ENCODE data around the gene TOP1.

TOP1 gene

DNA sequence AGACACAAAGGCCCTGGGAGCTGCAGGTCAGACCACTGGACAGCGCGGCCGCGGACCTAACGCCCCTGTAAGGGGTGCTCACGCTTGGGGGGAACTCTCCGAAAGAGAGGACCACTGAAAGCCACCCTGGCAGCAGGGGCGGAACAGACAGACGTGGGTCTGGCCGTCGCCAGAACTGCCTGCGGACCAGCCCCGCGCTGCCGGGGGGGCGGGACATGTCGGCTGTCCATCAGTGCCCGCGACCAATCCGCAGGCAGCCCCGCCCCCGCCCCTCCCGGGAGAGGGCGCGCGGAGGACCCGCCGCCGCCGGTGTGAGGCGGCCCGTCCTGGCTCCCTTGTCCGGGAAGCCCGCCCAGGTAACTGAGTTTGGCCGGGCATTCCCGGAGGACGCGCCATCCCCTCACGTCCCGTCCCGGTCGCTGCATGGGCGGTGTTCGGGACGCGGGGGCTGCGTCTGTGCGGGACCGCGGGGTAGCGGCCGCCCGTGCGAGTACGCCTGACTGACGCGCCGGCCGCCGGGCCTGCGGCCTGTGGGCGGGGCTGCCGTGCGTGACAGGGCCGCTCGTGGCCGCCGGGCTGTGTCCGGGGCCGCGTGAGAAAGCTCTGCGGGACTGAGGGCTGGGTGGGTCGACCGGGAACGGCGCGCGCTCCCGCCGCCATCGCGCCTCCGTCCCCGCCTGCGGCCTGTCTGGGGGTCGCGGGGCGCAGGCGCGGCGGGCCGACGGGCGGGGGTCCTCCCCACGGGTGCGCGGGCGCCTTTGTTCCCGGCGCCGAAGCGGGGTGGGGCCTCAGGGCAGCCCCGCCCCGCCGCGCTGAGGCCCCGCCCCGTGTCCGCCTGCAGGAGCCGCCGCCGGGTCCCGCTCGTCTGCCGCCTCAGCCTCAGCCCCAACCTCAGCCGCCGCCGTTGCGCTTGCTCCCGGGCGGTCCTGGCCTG lies 108.3 kb downstream of the TOP1 start, which contains the start of gene PLCG1:
Gene PLCG1 (plus strand): TSS at position 864 of the 934 bp plus-strand sequence. CDS start 99 bp downstream, outside the sequence.
- H3K4me3 ChIP-seq (ENCODE audit: low read depth in 1 of 2, low read length in 2 of 2) = peak within 1 kb of the TSS; percentile 78 to 84

DNA sequence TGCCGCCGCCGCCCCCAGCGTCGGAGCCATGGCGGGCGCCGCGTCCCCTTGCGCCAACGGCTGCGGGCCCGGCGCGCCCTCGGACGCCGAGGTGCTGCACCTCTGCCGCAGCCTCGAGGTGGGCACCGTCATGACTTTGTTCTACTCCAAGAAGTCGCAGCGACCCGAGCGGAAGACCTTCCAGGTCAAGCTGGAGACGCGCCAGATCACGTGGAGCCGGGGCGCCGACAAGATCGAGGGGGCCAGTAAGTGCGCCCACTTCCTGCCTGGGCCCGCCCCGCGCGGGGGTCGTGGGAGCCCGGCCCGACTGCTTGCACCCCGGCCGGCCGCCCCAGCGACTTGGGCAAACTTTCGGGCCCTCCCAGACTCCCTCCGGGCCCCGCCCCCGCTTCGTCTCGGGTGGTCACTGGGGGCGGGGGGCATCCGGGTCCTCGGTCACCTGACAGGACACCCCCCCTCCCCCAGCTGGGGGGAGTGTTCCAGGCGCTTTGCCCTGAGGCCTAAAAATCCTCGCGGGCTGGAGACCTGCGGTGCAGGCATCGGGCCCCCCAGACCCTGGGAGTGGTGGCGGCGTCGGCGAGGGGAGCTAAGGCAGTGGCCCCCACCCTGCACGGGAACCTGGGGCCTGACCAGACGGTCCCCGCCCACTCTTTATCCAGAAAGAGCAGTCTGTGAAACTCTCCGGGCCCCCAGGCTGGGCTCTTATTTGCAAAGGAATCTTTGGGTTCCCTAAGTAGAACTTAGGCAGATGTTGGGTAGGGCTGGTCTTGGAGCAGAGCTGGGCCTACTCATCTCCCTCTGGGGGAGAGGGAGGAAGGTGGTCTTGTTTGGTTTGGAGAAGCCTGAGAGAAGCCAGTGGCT lies 109.2 kb downstream of the TOP1 start:
- Histone ChIP-seq H3K9ac (ENCODE audit: low read length) (peak overlapping the region; percentile 87), H3K27ac (ENCODE audit: low read depth, low read length) (peak overlapping the region; percentile 96), H3K4me1 (ENCODE audit: insufficient read depth, low read length) (peaks cover 51% of the 10 kb centered on the region), H3K36me3 (ENCODE audit: insufficient read depth, low read length) (no peaks in the 10 kb centered on the region), H3K9me3 (ENCODE audit: low read length) (no peaks in the 10 kb centered on the region), H3K4me3 (ENCODE audit: low read depth in 1 of 2, low read length in 2 of 2) (peak overlapping the region; percentile 78 to 84), H3K27me3 (ENCODE audit: control insufficient read depth in 1 of 2, insufficient read depth in 2 of 2, low read length in 2 of 2) (no peaks in the 10 kb centered on the region)

More for the DNA sequence above, 108.3 kb downstream of the TOP1 start, which contains the start of gene PLCG1:
- peak within 1 kb of the TSS; percentile 96 for H3K27ac ChIP-seq (ENCODE audit: low read depth, low read length)
- H3K4me1 ChIP-seq (ENCODE audit: insufficient read depth, low read length) = peaks cover 45% of the 10 kb centered on the region
- H3K9ac ChIP-seq (ENCODE audit: low read length) = peak within 1 kb of the TSS; percentile 87
- H3K9me3 ChIP-seq (ENCODE audit: low read length) = no peaks in the 10 kb centered on the region
- no peaks in the 10 kb centered on the region for H3K27me3 ChIP-seq (ENCODE audit: control insufficient read depth in 1 of 2, insufficient read depth in 2 of 2, low read length in 2 of 2)
- H3K36me3 ChIP-seq (ENCODE audit: insufficient read depth, low read length) = no peaks in the 10 kb centered on the region

DNA sequence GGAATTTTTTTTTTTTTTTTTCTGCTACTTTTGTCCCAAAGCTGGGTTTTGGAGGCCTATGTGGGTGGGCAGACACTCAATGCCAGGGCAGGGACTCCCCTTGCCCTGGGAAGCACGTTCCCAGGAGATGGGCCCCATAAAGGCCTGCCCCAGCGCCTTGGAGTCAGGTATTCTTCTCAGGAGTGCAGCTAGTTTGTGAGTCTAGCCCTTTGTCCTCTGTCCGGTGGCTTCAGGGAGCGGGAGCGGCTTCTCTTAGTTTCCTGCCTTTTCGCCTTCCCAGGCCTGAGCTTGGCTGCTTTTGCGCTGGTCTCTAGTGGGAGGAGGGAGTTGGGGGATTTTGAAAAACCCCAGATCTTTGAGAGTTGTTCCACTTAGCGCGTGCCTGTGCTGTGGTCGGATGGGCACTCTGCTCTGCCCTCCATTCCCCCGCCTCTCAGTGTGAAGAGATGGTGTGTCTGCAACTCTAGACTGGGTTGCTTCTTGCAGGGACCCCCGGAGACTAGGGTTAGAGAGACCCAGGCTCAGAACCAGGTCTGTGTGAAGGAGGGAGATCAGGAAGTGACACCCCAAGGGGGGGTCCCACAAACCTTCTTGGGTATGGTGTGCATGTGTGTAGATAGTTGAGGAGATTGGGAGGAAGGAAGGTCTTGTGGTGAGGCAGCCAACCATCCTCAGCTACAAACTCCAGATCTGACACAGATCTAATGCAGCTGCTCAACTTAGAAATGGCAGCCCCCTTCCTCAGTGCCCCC lies 110.0 kb downstream of the TOP1 start:
- peak overlapping the region; percentile 87 for H3K9ac ChIP-seq (ENCODE audit: low read length)
- H3K27ac ChIP-seq (ENCODE audit: low read depth, low read length) = peak overlapping the region; percentile 96
- H3K9me3 ChIP-seq (ENCODE audit: low read length) = no peaks in the 10 kb centered on the region
- H3K36me3 ChIP-seq (ENCODE audit: insufficient read depth, low read length) = no peaks in the 10 kb centered on the region
- H3K4me1 ChIP-seq (ENCODE audit: insufficient read depth, low read length) = peaks cover 56% of the 10 kb centered on the region
- no peaks in the 10 kb centered on the region for H3K27me3 ChIP-seq (ENCODE audit: control insufficient read depth in 1 of 2, insufficient read depth in 2 of 2, low read length in 2 of 2)
- peak overlapping the region; percentile 78 to 84 for H3K4me3 ChIP-seq (ENCODE audit: low read depth in 1 of 2, low read length in 2 of 2)

DNA sequence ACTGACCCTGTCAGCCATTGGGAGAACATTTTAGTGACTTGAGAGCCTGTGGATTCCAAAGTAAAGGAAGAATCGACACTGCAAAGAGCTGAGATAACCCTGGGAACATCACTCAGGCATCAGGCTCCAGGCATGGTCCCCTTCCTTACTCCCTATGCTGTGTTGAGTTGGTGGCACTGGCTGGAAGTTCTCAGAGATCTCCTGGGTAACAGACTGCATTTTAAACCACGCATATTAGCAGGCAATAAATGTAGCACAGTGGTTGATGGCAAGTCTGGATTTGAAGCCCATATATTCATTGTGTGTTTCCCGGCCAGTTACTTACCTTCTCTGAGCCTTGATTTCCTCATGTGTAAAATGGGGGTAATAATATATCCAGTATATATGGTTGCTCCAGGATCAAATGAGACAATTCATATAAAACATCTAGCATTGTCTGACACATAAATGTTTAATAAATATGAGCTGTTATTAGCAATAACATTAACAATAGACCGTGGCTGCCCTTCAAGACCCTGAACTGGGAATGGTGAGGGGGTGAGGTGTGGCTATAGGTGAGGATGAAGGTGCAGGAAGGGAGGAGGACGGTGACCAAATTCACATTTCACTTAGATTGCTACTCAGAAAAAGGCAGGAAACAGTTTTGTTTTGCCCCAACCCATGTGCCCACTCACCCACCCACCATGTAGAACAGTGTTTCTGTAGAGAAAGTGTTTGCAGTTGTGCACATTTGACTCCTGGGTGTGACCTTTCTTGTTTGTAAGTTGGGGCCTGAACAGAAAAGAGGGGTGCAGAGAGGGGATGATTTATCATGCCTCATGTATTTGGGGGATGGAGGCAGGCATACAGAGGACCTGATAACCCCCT lies 110.8 kb downstream of the TOP1 start:
- H3K4me3 ChIP-seq (ENCODE audit: low read depth in 1 of 2, low read length in 2 of 2) = peak overlapping the region in 1 of 2 donors; percentile 84
- no peaks in the 10 kb centered on the region for H3K36me3 ChIP-seq (ENCODE audit: insufficient read depth, low read length)
- peak overlapping the region; percentile 87 for H3K9ac ChIP-seq (ENCODE audit: low read length)
- no peaks in the 10 kb centered on the region for H3K27me3 ChIP-seq (ENCODE audit: control insufficient read depth in 1 of 2, insufficient read depth in 2 of 2, low read length in 2 of 2)
- peak overlapping the region; percentile 96 for H3K27ac ChIP-seq (ENCODE audit: low read depth, low read length)
- no peaks in the 10 kb centered on the region for H3K9me3 ChIP-seq (ENCODE audit: low read length)
- H3K4me1 ChIP-seq (ENCODE audit: insufficient read depth, low read length) = peaks cover 56% of the 10 kb centered on the region

DNA sequence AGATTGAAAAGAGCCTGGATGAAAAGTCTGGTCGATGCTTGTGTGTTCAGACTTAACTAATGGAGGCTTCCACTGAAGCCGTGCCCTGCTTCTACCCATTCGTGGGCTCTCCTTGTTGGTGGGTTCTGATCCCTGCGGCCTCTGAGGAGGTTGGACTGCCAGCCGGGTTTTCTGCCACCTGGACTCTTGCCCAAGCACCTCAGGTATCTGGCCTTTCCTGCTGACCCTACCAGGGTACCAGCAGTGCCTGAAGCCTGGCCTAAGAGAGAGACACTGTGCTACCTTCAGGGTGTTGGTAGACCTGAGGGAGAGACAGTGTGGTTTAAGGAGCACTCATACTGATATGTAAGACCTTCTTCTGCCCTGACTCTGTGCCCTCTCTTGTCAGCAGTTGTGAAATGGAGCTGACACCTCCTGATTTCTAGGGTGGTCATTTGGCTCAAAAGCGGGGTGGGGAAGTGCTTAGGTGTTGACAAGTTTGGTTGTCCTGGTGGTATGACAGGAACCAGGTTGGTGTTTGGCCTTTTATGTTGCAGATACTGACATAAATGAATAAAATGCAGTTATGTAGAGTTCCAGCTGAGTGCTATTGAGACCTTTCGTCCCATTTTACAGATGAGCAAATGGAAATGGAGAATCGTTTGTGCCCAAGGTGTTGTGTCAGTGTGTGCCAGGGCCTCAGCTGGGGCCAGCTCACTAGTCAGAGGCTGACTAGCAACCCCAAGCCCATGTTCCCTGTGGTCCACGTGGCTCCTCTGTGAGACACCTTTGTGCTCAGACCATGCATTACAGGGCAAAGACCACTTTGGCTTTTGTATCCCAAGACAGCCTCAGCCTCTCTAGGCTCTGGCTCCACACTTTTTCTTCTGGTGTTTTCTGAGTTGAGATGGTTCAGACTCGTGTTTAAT lies 111.9 kb downstream of the TOP1 start:
- Histone ChIP-seq H3K27ac (ENCODE audit: low read depth, low read length) (no peak overlapping the region), H3K4me1 (ENCODE audit: insufficient read depth, low read length) (peaks cover 62% of the 10 kb centered on the region), H3K36me3 (ENCODE audit: insufficient read depth, low read length) (no peaks in the 10 kb centered on the region), H3K9ac (ENCODE audit: low read length) (no peak overlapping the region), H3K9me3 (ENCODE audit: low read length) (no peaks in the 10 kb centered on the region), H3K4me3 (ENCODE audit: low read depth in 1 of 2, low read length in 2 of 2) (no peak overlapping the region), H3K27me3 (ENCODE audit: control insufficient read depth in 1 of 2, insufficient read depth in 2 of 2, low read length in 2 of 2) (no peaks in the 10 kb centered on the region)

DNA sequence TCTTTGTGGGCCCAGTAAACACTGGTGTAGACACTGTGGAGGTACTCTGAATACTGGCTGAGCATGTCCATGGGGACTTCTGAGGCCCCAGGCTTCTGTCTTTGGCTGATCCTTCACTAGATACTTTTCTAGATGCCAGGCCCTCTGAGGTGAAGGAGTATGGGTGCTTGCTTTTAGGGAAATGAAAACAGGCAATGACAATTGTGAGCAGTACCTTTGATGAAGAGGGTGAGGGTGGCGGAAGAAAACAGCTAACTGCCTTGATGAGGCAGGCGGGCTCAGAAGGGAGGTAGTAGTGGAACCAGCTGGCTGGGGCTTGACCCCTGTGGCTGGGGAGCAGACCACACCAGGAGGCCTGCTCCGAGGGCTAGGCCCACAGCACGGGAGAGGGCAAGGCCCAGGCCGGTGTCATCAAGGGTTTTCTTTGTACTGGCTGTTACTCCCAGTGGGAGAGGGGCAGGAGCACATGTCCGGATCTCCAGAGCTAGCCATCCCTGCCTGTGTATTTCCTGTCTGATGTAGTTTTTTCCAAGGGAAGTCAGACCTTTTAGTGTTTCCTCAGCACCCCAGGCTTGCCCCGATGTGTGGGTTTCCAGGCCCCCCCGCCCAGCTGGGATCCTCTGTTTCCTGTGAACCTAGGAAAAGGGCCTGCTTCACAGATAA lies 112.7 kb downstream of the TOP1 start:
- Histone ChIP-seq H3K27ac (ENCODE audit: low read depth, low read length) (no peak overlapping the region), H3K27me3 (ENCODE audit: control insufficient read depth in 1 of 2, insufficient read depth in 2 of 2, low read length in 2 of 2) (no peaks in the 10 kb centered on the region), H3K4me1 (ENCODE audit: insufficient read depth, low read length) (peaks cover 66% of the 10 kb centered on the region), H3K9ac (ENCODE audit: low read length) (no peak overlapping the region), H3K36me3 (ENCODE audit: insufficient read depth, low read length) (no peaks in the 10 kb centered on the region), H3K4me3 (ENCODE audit: low read depth in 1 of 2, low read length in 2 of 2) (no peak overlapping the region), H3K9me3 (ENCODE audit: low read length) (no peaks in the 10 kb centered on the region)

DNA sequence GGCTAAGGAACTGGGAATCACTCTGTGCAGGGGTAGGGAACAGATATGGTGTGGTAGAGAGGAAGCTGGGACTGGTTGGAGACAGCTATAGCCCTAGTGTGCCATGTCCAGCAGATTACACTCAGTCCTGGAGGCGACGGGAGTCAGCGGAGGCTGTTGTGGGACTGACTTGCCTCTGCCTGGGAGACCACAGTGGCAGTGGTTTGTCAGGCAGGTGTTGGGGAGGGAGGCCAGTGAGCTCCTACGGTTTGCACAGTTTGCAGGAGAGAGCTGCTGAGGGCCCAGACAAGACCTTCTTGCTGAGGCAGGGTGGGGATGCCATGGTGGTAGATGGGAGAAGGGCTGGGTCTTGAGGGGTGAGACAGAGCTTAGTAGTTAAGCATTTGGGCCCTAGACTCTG lies 113.6 kb downstream of the TOP1 start:
- H3K9me3 ChIP-seq (ENCODE audit: low read length) = no peaks in the 10 kb centered on the region
- no peak overlapping the region for H3K4me3 ChIP-seq (ENCODE audit: low read depth in 1 of 2, low read length in 2 of 2)
- no peaks in the 10 kb centered on the region for H3K27me3 ChIP-seq (ENCODE audit: control insufficient read depth in 1 of 2, insufficient read depth in 2 of 2, low read length in 2 of 2)
- H3K27ac ChIP-seq (ENCODE audit: low read depth, low read length) = no peak overlapping the region
- no peak overlapping the region for H3K9ac ChIP-seq (ENCODE audit: low read length)
- H3K36me3 ChIP-seq (ENCODE audit: insufficient read depth, low read length) = no peaks in the 10 kb centered on the region
- peaks cover 72% of the 10 kb centered on the region for H3K4me1 ChIP-seq (ENCODE audit: insufficient read depth, low read length)

DNA sequence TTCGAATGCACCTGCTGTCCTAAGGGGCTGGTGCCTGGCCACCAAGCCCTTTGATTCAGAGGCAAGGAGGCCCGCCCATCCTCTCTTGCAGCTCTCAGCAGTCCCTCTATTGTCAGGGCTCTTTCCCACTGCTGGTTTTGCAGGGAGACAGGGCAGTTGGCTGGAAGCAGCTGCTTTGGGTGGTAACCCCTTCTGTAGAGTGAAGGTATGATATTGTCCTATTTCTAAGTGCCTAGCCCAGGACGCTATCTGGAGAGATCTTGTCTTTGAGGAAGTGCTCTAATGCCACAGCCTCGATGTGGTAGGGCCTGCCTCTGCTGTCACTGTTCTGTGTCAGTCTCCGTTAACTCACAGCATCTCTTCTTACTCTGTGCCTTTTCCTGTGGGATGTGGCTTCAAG lies 114.3 kb downstream of the TOP1 start:
- Histone ChIP-seq H3K27ac (ENCODE audit: low read depth, low read length) (no peak overlapping the region), H3K27me3 (ENCODE audit: control insufficient read depth in 1 of 2, insufficient read depth in 2 of 2, low read length in 2 of 2) (no peaks in the 10 kb centered on the region), H3K9ac (ENCODE audit: low read length) (no peak overlapping the region)

DNA sequence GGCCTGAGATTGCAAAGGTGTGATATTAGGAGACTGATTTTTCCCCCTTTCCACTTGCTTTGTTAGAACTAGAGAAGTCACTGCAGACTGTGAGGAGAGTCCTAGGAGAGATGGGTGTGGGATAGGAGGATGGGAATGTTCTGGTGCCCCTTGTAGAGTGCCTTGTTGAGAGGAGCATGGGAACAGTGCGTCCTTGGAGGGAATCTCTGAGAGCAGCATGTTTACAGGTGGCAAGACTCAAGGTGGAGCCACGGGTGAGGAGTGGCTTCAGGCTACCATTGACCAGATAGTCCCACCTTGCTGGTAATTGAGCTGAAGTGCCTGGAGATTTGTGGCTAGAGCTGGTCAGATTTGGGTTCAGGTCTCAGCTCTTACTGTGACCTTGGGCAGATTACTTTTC lies 114.7 kb downstream of the TOP1 start:
- Histone ChIP-seq H3K4me3 (ENCODE audit: low read depth in 1 of 2, low read length in 2 of 2) (no peak overlapping the region), H3K9ac (ENCODE audit: low read length) (no peak overlapping the region), H3K27me3 (ENCODE audit: control insufficient read depth in 1 of 2, insufficient read depth in 2 of 2, low read length in 2 of 2) (no peaks in the 10 kb centered on the region), H3K9me3 (ENCODE audit: low read length) (no peaks in the 10 kb centered on the region), H3K27ac (ENCODE audit: low read depth, low read length) (no peak overlapping the region), H3K36me3 (ENCODE audit: insufficient read depth, low read length) (no peaks in the 10 kb centered on the region), H3K4me1 (ENCODE audit: insufficient read depth, low read length) (peaks cover 73% of the 10 kb centered on the region)

More for the DNA sequence above, 114.3 kb downstream of the TOP1 start:
- no peaks in the 10 kb centered on the region for H3K9me3 ChIP-seq (ENCODE audit: low read length)
- H3K4me1 ChIP-seq (ENCODE audit: insufficient read depth, low read length) = peaks cover 75% of the 10 kb centered on the region
- no peaks in the 10 kb centered on the region for H3K36me3 ChIP-seq (ENCODE audit: insufficient read depth, low read length)
- H3K4me3 ChIP-seq (ENCODE audit: low read depth in 1 of 2, low read length in 2 of 2) = no peak overlapping the region

Data from muscle layer of colon (tissue), 2 donors.